Vagina (tissue), 2 donors: ENCODE measurements around the gene SPATA9. TPM values are rescaled to one million over a fixed set of nuclear protein-coding genes. Genes with fewer than 3 reads are reported as not detected.
"Not testable (repeated sequence)": the region's sequence is repeated elsewhere in the genome, so short reads cannot be mapped to it uniquely, and the experiment has no call there.

Experiments used
- DNase-seq, 2 donors: peaks; one replicate each; pipeline ENCODE4 v3.0.0-alpha.2; 2017; ENCODE audit errors: extremely low spot score in 2 of 2
- H3K27ac ChIP-seq: fragments of 200-600 bp; sonication (generic); one replicate; pipeline ENCODE4 v1.5.1; 2019
- H3K27me3 ChIP-seq: fragments of 200-600 bp; sonication (generic); one replicate; pipeline ENCODE4 v1.5.1; 2019
- H3K36me3 ChIP-seq, 2 donors: fragments of 200-600 bp; sonication (generic); one replicate each; pipeline ENCODE4 v1.5.1; 2017 to 2019
- H3K4me1 ChIP-seq: fragments of 200-600 bp; sonication (generic); one replicate; pipeline ENCODE4 v1.5.1; 2019
- H3K4me3 ChIP-seq, 2 donors: fragments of 200-600 bp; sonication (generic); 1 replicate in 1 of 2; 2 replicates in 1 of 2; pipeline ENCODE4 v1.5.1; 2016 to 2019
- H3K9me3 ChIP-seq: fragments of 200-600 bp; sonication (generic); one replicate; pipeline ENCODE4 v1.5.1; 2019
- CTCF ChIP-seq, 3 experiments: fragments of 450-650 bp in 2 of 3; fragments of 200-600 bp in 1 of 3; sonication (generic) in 1 of 3; IDR thresholded peaks; one replicate each; pipeline ENCODE4 v1.5.1; 2017 to 2019; ENCODE audit warnings: antibody characterized with exemption in 3 of 3, mild to moderate bottlenecking in 2 of 3, moderate library complexity in 2 of 3
- POLR2A ChIP-seq, 2 donors: fragments of 450-650 bp; IDR thresholded peaks; one replicate each; pipeline ENCODE4 v1.6.1; 2017; ENCODE audit warnings: antibody characterized with exemption in 2 of 2, mild to moderate bottlenecking in 2 of 2, moderate library complexity in 2 of 2
- POLR2AphosphoS5 ChIP-seq, 2 donors: sonication (generic); formaldehyde crosslinking; IDR thresholded peaks; one replicate each; pipeline ENCODE4 v1.9.0; 2017; ENCODE audit warnings: antibody characterized with exemption in 2 of 2, mild to moderate bottlenecking in 2 of 2, low read depth in 1 of 2; ENCODE audit not compliant: insufficient read depth in 1 of 2
- intact Hi-C: fragments of 100-400 bp; cut with DNase I; formaldehyde crosslinking; loops from one replicate; pipeline ENCODE4 v1.15.1; 2023
- total RNA-seq: library from RNA; depleted of rRNA; stranded (reverse); fragments of >200 nt; gene quantifications from one replicate; pipeline ENCODE4 v1.2.3, GENCODE V29; 2016

The SPATA9 gene
- total RNA-seq, 1 donor from 2014 or later: not detected

- Histone ChIP-seq H3K27me3 (no peaks in the 10 kb centered on the region), H3K4me1 (peaks cover 13% of the 10 kb centered on the region), H3K9me3 (no peaks in the 10 kb centered on the region), H3K36me3 (no peaks in the 10 kb centered on the region), H3K27ac (no peak overlapping the region), H3K4me3 (peak overlapping the region; percentile 13 to 16)
- no peak for DNase-seq
- TF ChIP-seq CTCF (IDR thresholded peaks at IDR 0.05) (no peak), POLR2A (IDR thresholded peaks at IDR 0.05) (no peak), POLR2AphosphoS5 (IDR thresholded peaks at IDR 0.05; ENCODE audit: insufficient read depth in 1 of 2, low read depth in 1 of 2) (no peak)
- intact Hi-C loops: no loop called here
Observed at GRCh38 chr5:95709967-95710650, 27.3 kb upstream of the SPATA9 start.

- no peak for DNase-seq
- Histone ChIP-seq H3K4me3 (no peak overlapping the region), H3K36me3 (no peaks in the 10 kb centered on the region), H3K9me3 (no peaks in the 10 kb centered on the region), H3K27me3 (no peaks in the 10 kb centered on the region), H3K27ac (no peak overlapping the region), H3K4me1 (peaks cover 13% of the 10 kb centered on the region)
- intact Hi-C loops: no loop called here
- TF ChIP-seq POLR2AphosphoS5 (IDR thresholded peaks at IDR 0.05; ENCODE audit: insufficient read depth in 1 of 2, low read depth in 1 of 2) (no peak), CTCF (IDR thresholded peaks at IDR 0.05) (no peak), POLR2A (IDR thresholded peaks at IDR 0.05) (no peak)
Observed at GRCh38 chr5:95708876-95709275, 26.1 kb upstream of the SPATA9 start.

- H3K27me3 ChIP-seq, H3K36me3 ChIP-seq, H3K27ac ChIP-seq, H3K4me3 ChIP-seq, intact Hi-C loops, H3K9me3 ChIP-seq, DNase-seq: not testable (repeated sequence)
- peaks cover 13% of the 10 kb centered on the region for H3K4me1 ChIP-seq
Observed at GRCh38 chr5:95707534-95708188, 24.9 kb upstream of the SPATA9 start.

- no peak overlapping the region for H3K27ac ChIP-seq
- no peaks in the 10 kb centered on the region for H3K9me3 ChIP-seq
- H3K4me3 ChIP-seq: no peak overlapping the region
- H3K4me1 ChIP-seq: peaks cover 13% of the 10 kb centered on the region
- intact Hi-C loops: no loop called here
- TF ChIP-seq POLR2A (IDR thresholded peaks at IDR 0.05) (no peak), CTCF (IDR thresholded peaks at IDR 0.05) (no peak), POLR2AphosphoS5 (IDR thresholded peaks at IDR 0.05; ENCODE audit: insufficient read depth in 1 of 2, low read depth in 1 of 2) (no peak)
- H3K27me3 ChIP-seq: no peaks in the 10 kb centered on the region
- no peak for DNase-seq
- no peaks in the 10 kb centered on the region for H3K36me3 ChIP-seq
Observed at GRCh38 chr5:95707055-95707454, 24.3 kb upstream of the SPATA9 start.

- H3K36me3 ChIP-seq, DNase-seq, H3K4me3 ChIP-seq, intact Hi-C loops, H3K27me3 ChIP-seq, H3K27ac ChIP-seq, H3K9me3 ChIP-seq: not testable (repeated sequence)
- peaks cover 12% of the 10 kb centered on the region for H3K4me1 ChIP-seq
Observed at GRCh38 chr5:95706196-95706595, 23.4 kb upstream of the SPATA9 start.

GRCh38 chr5:95704150-95704549, 21.4 kb upstream of the SPATA9 start:
- Histone ChIP-seq H3K36me3 (no peaks in the 10 kb centered on the region), H3K27ac (no peak overlapping the region), H3K27me3 (no peaks in the 10 kb centered on the region), H3K4me1 (no peaks in the 10 kb centered on the region), H3K4me3 (no peak overlapping the region), H3K9me3 (no peaks in the 10 kb centered on the region)
- no peak for TF ChIP-seq POLR2A (IDR thresholded peaks at IDR 0.05)
- no peak for TF ChIP-seq CTCF (IDR thresholded peaks at IDR 0.05)
- no peak for TF ChIP-seq POLR2AphosphoS5 (IDR thresholded peaks at IDR 0.05; ENCODE audit: insufficient read depth in 1 of 2, low read depth in 1 of 2)
- no peak for DNase-seq
- intact Hi-C loops: no loop called here
